Stimulated activated CD4-positive, alpha-beta T cell treated with anti-CD3 and anti-CD28 coated beads, Interleukin-4, amount 100 ng/mL, for 48 hours (primary cell): ENCODE results near the gene UBAC2.

Experiments used
- DNase-seq, 2 donors: peaks; one replicate each; pipeline ENCODE4 v3.0.0-alpha.2; 2020; ENCODE audit warnings: low read depth in 2 of 2

The UBAC2 gene

DNA sequence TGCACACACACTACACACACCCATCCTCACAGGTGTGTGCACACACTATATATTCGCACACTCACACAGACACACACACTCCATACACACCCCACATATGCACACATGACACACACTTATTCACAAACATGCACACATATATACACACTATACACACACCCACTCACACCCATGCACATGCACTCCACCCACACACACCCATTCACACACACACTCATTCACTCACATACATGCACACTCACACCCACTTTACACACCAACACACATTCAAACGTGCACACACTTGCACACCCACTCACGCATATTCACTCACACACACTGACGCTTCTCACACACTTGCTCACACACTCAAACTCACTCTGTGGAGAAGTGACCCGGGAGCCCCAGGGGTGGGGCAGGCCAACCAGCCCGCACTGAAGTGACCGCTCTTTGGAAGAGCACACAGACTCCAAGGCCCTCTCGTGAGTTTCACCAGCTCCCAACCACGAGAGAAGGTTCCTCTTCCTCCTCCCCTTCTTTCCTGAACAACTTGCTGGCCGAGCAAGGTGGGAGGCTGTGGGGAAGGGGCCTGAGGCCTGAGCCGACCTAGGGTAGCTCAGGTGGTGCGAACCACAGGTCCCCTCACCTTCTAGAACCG lies 214.5 kb downstream of the UBAC2 start:
- no peak for DNase-seq

DNA sequence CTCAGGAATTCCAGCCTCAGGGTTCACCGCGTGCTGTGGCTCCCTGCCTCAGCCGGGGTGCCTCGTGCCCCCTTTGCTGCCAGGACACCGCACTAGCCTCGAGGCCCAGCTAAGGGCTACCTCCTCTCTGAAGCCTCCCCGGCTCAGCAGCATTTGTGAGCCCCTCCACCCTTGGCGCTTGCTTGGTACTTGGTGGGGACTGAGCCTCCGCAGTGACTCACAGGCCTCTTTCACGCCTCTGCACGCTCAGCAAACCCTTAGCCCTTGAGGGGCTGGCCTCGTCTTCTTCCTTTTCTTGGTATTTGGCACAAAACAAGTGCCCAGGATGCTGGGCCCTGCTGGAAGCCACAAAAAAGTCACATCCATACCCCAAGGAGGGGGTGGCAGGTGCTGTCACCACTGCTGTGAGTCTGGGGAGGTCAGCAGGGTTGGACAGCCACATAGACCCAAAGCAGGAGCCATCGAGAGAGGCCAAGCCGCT lies 215.2 kb downstream of the UBAC2 start:
- DNase-seq: no peak

DNA sequence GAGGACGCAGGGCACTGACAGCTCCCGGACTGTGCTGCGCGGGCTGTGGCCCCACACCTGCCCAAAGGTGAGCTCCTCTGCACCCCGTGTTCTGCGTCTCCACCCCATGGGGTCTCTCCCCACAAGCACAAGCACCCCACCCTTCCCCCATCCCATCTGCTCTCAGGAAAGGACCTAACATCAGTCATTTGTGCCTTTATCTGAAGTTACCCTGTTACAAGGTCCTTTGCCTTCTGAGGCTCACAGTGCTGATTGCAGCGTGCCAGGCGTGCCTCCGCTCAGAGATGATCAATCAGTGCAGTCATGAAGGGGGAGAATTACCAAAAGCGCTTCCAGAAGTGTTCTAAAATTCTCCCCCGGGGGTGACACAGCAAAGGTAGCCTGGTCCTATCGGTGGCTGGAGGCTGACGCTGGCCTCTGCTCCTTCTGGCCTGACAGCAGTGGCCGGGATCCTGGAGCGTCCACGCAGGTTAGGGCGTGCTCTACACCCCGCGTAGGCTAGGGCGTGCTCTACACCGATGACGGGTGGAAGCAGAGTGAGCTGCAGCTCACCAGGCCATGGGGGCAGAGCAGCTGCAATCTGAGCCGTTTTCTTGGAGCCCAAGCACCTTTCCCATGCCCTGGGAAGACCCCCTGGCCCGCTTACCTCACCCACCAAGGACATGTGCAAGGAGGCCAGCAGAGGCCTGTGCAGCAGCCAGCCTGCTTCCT lies 215.9 kb downstream of the UBAC2 start:
- DNase-seq: no peak

DNA sequence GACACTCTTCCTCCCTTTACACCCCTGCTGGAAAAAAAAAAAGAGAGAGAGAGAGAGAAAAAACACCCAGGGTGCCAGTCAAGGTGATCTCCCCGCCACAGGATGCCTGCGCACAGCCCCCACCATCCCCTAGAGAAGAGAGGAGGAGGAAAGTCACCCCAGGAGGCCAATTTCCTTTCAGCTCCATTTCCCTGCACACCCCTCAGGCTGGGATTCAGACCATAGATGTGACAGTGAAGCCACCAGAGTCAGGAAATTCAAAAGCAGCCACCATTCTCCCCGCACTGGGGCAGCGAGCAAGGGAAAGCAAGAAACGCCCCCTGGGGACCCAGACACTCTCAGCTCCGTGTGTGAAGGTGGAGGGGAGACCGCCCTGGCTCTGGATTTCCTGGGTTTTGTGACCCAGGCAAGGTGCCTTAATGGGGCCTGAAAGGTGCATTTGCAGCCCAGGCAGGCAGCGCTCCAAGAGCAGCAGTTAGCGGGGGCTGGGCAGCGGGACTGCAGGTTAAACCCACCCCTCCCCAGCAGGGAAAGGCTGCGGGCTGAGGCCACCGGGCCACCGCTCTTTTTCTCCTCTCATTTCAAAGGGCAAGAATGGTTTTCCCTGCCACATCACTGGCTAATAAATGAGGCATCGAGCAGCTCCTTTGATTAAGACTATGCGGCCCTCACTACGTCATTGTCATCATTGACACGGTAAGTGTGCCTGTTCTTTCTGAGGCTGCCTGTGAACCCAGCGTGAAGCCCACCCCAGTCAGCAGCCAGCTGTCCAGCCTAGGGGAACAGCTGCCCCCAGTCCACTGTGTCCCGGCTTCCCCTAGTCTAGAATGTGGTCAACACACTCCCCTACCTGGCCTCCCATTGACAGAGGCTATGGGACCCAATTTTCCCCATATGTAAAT lies 216.8 kb downstream of the UBAC2 start:
- no peak for DNase-seq

DNA sequence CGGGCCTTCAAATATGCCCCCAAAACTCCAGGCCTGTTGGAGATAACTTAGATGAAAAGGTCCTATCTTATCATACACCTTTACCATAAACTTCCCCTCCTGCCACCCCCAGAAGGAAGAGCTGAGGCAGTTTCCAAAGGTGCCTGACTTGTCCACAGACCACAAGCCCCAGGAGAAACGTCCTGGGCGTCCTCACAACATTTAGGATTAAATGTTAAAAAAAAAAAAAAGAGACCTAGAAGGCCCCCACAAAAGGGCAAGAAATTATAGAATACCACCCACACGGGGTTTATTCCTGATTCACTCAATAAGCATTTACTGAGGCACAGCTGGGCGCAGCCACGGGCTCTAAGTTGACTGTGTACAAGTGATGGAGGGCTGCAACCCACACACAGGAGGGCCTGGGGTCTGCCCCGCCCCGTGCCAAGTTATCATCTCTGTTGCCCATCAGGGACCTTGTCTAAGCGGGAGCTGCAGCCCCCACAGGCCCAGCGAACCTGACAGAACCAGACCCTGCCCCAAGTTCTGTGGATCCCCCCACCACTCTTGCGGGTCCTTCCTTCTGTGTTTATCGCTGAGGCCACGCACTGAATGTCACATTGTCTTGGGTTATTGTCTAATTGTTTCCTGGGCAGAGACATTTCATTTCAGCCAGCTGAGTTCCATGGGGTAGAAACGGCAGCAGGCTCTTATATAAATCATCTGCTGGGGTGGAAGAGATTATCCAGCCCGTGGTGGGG lies 217.6 kb downstream of the UBAC2 start:
- no peak for DNase-seq

DNA sequence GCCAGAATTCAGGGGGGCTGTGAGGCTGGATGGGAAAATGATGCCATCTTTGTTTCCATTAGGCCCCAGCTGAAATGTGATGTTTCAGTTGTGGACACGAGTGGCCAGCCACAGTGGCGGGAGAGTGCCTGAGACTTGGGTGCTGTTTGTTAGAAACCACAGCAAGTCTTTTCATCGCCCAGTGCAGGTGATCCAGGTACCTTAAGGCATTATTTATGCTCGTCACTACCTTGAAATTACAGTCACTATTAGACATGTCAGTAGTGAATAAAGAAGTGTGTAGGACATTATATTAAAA lies 218.1 kb downstream of the UBAC2 start:
- DNase-seq: no peak

DNA sequence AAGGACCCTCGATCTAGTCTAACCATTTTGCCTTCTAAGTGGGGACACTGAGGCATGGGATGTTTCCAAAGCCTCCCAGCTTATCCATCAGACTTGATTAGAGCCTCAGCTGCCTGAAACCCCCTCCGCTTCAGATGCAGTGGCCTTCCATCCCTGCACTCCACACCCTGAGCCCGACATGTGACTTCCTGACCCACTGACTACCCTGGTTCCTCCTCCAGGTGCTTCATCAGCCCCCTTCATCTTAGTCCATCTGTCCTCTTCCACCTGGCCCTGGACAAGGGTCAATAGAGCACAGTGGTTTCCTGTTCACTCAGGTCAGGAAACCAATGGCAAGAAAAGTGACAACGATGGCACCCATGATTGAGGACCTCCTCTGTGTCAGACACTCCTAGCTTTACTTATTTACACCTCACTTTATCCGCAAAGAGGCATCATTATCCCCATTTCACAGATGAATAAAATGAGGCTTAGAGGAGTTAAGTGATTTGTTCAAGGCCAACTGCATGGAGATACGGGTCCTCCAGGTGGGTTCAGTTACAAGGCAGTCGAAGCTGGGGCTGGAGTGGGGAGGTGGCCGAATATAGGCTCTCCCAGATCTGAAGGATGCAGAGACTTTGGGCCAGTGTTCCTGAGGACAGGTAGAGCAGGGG lies 219.1 kb downstream of the UBAC2 start:
- no peak for DNase-seq

DNA sequence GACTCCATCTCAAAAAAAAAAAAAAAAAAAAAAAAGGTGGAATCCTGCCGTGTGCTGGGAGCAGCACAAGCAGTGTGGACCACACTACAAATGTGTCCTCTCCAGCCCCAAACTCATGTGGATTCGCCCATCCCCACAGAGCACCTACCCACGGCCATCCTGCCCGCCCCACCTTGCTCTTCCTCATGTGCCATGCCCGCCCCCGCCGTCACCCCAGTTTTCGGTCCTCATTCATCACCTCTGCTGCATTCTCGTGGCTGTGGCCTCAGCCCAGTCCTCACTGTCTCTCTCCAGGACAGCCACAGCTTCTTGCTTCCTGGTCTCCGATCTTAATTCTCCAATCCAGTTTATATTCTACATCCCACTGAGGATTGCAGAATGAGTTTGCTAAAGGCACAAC lies 220.6 kb downstream of the UBAC2 start:
- no peak for DNase-seq

DNA sequence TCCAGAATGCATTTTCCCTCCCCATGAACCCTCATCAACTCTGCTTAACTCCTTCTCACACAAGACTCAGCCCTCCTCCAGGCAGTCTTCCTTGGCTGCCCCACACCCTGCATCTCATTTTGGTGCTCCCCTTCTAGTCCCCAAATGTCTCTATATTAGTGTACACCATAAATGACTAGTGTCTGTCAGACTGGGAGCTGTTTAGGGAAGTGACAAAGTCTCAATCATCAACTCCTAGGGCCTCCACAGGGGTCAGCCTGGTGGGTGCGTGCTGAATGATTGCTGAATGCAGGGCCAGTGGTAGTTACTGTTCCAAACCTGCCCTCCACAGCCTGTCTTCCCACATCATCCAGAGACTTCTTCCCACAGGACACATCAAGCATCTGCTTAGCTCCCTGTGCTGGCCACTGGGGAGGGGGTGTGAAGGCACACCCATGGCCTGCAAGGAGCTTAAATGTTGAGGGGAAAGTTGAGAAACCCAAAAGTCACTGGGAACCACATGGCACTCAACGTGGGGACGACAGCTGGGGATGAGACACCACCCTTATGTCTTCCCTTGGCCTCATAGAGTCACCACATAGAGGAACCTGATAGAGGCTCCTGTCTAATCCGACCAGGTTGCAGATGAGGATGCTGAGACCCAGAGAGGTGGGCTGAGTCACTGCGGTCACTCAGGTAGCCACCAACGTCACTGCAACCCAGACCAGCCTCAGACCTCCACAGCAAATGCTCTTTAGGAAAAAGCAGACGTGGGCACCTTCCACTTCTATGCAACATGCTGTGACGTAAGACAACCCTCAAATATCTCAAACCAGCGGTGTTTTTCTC lies 221.3 kb downstream of the UBAC2 start:
- no peak for DNase-seq

DNA sequence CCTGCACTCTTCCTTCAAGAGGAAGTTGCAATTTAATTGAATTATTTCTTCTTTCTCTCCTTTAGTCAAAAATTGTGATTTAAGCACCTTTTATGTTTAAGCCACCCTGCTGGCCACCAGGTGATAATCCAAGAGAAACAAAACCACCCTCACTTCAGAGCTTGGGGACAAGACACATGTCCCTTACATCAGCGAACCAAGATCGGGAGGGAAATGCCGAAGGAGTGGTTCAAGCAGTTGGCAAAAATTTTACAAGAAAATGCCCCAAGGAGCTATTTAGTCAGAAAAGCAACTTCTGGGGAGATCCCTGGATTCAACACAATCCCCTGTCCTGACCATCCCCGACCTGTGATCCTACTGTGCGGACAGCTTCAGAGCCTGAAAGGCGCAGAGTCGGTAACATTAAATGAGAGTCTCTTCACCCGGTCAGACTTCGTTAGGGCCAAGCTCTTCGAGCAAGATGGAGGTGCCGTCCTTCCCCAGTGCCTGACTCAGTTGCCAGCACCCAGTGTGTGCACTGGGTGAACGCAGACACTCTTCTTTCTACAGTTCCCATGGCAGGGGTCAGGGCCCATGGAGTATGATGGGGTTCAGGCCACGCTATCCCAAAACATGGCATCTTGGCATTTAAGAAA lies 222.0 kb downstream of the UBAC2 start:
- no peak for DNase-seq

DNA sequence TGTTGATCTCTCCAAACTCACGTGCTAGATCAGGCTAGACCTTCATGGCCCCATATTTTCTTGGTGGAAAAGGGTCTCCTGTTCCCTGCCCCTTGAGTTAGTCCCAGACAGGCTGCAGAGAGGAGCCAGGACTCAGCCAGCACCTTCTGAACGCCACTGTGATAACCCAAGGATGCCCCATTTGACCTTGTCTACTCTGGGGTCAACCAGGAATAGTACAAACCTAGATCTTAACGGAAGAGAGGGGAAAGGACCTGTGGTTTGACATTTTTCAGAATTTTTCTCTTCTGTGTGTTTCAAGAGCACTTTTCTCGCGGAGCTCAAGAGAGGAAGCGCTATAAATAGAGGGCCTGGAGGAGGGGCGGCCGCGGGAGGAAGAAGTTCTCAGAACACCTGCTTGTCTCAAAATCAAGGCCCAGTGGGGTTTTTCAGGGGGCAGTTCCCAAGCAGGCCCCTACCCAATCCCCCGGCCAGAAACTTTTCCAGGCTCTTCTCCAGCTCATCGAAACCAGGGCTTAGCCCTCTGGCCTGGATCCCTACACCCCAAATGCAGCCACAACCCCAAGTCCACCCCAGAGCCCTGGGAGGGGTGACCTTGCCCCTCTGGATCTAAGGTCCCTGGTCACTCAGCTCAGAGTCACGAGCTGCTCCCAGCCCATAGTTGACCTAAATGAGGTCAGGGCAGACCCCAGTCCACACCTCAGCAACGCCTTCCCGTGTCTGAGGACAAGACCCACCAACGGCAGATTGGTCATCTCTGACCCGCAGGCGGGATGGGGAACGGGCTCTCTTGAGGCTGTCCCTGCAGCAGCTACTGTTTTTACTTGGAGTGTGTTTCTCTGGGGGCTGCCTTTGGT lies 225.1 kb downstream of the UBAC2 start:
- DNase-seq: peak in 1 of 2 donors; percentile 42

DNA sequence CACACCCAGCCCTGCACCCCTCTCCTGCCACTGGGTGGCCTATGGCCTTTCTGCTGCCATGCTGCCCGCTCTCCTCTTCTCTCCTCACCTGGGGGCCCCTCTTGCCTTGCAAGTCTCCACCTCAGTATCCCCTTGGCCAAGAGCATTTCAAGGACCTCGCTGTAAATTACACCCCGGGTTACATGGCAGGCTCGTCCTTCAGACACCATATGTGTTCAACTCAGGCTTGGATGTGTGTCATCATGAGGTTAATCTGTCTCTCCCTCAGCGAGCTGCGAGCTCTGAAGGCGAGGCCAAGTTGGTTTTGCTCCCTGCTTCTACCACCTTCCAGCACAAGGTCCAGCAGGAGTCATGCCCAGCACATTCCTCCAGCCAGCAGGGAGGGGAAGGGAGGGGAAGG lies 225.8 kb downstream of the UBAC2 start:
- DNase-seq: no peak

DNA sequence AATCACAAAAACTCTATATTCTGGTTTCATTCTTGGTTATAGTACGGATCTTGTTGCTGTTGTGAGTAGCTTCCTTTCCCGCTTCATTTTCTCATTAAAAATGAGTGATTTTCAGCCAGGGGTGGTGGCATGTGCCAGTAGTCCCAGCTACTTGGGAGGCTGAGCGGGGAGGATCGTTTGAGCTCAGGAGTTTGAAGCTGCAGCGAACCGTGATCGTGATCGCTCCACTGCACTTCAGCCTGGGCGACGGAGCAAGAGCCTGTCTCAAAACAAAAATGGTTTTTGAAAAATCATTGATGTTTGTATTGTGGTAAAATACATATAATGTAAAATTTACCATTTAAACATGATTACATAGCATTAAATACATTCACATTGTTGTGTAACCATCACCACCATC lies 229.0 kb downstream of the UBAC2 start:
- DNase-seq: no peak

DNA sequence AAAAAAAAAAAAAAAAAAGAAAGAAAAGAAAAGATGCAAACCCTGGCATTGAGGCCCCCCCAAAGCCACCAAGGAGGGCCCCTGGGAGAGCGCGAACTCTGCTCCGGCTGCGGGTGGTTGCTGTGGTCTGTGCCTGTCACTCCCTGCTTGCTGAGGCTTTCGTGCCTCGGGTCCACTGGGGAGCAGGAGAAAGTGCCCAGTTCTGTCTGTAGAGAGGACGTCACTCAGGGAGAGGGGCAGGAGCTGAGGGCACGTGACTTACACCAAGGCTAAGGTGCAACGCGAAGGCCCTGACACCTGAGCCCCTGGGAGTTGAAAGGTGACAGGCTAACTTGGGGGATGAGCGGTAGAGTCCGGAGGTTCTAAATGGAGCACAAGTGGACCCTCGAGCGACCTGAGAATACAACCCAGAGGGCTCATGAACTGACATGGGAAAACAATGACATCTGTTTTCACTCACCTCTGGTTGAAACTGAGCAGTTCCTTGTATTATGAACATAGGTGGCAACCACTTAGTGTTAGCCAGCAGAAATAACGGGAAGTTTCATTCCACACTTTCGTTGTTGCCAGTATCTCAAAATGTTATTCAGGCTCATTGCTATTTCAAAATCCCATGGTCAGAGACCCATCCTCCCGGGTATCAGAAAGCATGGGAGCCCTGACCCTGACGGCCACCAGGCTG lies 231.4 kb downstream of the UBAC2 start:
- DNase-seq: no peak

DNA sequence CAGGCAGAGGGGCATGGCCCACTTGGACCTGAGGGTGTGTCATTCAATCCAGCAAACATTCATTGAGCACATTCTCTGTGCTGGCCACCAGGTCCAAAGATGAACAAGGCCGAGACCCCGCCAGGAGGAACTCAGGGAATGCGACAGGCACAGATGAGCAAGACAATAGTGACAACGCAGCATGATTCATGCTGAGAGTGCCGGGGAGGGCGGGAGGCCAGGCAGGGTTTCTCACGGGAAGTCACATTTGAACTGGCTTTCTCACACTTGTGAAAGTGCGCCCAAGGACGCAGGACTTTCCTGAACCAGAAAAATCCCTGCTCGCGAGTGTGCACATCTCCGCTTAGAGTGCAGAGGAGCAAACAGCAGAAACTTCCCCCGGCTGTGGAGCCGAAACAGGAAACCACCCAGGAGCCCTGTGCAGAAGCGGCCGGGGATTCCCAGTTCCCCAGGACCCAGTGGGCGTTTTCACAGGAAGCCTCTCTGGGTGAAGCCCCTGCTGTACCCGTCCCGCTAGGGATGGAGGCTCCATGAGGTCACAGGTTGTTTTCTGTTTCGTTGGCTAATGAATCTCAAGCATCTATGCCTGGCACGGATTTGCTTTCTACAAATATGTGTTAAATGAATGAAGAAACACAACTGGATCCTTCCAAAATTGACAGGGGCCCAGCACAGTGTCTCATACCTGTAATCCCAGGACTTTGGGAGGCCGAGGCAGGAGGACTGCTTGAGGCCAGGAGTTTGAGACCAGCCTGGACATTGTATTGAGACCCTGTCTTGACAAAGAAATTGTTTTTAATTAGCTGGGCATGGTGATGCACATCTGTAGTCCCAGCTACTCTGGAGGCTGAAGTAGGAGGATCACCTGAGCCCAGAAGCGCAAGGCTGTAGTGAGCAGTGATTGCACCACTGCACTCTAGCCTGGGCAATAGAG lies 232.2 kb downstream of the UBAC2 start:
- DNase-seq: peak; percentile 84 to 91

DNA sequence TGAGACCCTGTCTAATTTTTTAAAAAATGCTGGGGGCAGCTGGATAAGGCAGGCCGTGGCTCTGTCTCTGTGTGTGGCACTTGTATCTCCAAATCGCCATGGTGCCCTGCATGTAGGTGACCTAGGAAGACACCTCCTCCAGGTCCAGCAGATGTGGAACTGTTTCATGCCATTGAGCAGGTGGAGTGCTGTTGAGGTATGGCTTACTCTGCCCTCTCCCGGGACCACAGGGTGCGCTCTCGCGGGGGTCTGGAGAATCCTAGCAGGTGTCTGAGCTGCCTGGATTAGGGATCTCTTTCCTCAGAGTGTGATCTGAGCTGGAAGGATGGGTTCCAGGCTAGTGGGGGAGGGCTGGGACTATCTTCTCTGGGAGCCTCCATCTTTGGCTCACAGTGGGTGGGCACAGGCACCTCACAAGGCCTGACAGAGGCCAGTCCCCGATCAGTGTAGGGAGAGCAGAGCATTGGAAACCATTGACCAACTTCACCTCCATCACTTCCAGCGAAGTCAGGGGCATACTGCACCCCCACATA lies 233.0 kb downstream of the UBAC2 start:
- no peak for DNase-seq

DNA sequence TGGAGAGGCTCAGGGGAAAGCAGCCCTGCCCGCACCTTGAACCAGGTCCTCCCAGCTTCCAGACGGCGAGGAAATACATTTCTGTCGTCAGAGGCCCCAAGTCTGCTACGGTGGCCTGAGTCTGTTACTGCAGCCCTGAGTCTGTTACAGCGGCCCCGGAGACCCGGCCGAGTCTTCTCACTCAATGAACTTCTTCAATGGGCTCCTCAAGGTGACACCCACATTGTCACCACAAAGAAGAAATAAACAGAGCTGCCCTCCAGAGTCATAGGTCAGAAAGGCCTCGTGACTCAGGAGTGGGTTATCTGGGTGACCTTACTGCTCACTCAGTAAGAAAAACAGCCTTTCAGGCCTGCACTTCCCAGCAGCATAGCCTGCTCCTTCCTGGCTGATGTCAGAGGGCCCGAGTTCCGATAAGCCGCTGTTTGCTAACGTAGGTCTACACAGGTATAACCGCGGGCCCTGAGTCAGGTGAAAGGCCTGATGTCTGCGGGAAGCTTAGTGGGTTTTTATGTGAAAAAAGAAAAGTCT lies 233.7 kb downstream of the UBAC2 start:
- peak; percentile 67 to 75 for DNase-seq
